ENCODE results near the gene SPRR1B.
"Not testable (repeated sequence)": the region's sequence is repeated elsewhere in the genome, so short reads cannot be mapped to it uniquely, and the experiment has no call there.

The SPRR1B gene

GRCh38 chr1:153035211-153035610, 4.2 kb downstream of the SPRR1B start:
- Histone ChIP-seq H3K27me3 (ENCODE audit: control insufficient read depth, insufficient read depth, low read length) (no peaks in the 10 kb centered on the region), H3K4me3 (ENCODE audit: low read length) (no peak overlapping the region), H3K27ac (ENCODE audit: low read length) (no peak overlapping the region), H3K9me3 (ENCODE audit: control insufficient read depth, insufficient read depth, low read length) (no peaks in the 10 kb centered on the region), H3K4me1 (ENCODE audit: control insufficient read depth, insufficient read depth, low read length) (no peaks in the 10 kb centered on the region), H3K36me3 (ENCODE audit: control insufficient read depth, insufficient read depth, low read length) (no peaks in the 10 kb centered on the region)
- DNase-seq (ENCODE audit: low read depth, low spot score) = no peak
- WGBS (ENCODE audit: insufficient coverage, insufficient read length) = no CpG with 5 or more reads among the region's 1 CpG

DNA sequence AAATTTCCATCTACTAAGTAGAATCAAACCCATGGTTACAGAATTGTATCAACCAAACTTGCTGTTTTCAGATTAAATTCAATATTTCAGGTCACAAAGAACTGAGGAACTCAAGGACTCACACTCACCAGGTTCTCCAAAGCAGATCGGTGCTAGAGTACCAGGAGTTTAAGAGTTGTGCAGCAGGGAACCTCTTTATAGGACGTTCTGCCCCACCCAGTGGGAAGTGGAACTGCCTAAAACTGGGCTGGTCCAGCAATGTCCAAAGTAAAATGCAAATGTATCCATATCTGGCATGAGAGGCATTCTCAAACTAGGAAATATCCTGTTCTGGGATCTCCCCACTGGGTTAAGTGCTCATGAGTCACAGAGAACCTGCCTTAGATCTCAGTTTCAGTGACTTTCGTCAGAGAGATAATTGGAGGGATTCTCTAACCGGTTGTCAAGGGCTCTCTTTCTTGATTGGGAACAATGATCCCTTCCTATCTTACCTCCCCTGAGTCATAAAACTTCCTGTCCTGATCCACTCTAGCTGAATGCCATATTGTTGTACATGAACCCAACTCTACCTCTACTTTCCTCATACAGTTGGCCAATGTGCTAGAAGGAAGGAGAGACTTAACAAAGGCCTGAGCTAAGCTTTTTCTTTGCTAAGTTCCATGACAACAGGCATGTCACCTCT, 10.1 kb downstream of the SPRR1B start, which contains the start of gene SPRR2D:
SPRR2D (minus strand) TSS at position 171 of the 682 bp plus-strand sequence. CDS start 774 bp downstream, outside the sequence.
- no peaks in the 10 kb centered on the region for H3K9me3 ChIP-seq (ENCODE audit: control insufficient read depth, insufficient read depth, low read length)
- H3K4me1 ChIP-seq (ENCODE audit: control insufficient read depth, insufficient read depth, low read length) = no peaks in the 10 kb centered on the region
- H3K36me3 ChIP-seq (ENCODE audit: control insufficient read depth, insufficient read depth, low read length) = no peaks in the 10 kb centered on the region
- H3K27me3 ChIP-seq (ENCODE audit: control insufficient read depth, insufficient read depth, low read length) = no peaks in the 10 kb centered on the region
- H3K27ac ChIP-seq (ENCODE audit: low read length) = no peak within 1 kb of the TSS
- no peak for DNase-seq (ENCODE audit: low read depth, low spot score)
- no peak within 1 kb of the TSS for H3K4me3 ChIP-seq (ENCODE audit: low read length)
- no CpG with 5 or more reads among the region's 4 CpGs for WGBS (ENCODE audit: insufficient coverage, insufficient read length)

DNA sequence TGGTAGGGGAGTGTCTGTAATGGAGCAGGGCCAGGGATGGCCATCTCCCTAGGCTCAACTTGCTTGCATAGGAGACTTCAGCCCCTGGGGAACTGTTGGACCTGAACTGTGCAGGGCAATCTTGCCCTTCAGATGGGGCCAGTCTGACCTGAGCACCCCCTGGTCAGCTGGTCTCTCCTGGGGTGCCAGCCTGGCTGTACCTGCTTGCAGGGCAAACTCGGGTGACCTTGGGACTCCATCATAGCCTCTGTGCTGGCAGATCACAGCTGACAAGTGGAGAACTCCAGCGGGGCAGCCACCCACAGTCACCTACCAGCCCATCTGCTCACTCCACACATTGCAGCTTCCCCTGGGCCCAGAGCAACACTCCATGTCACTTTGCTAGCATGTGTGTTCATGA, 18.2 kb downstream of the SPRR1B start:
- no CpG with 5 or more reads among the region's 2 CpGs for WGBS (ENCODE audit: insufficient coverage, insufficient read length)
- Histone ChIP-seq H3K27ac (ENCODE audit: low read length) (no peak overlapping the region), H3K9me3 (ENCODE audit: control insufficient read depth, insufficient read depth, low read length) (no peaks in the 10 kb centered on the region), H3K27me3 (ENCODE audit: control insufficient read depth, insufficient read depth, low read length) (no peaks in the 10 kb centered on the region), H3K36me3 (ENCODE audit: control insufficient read depth, insufficient read depth, low read length) (no peaks in the 10 kb centered on the region), H3K4me3 (ENCODE audit: low read length) (no peak overlapping the region), H3K4me1 (ENCODE audit: control insufficient read depth, insufficient read depth, low read length) (no peaks in the 10 kb centered on the region)
- no peak for DNase-seq (ENCODE audit: low read depth, low spot score)

DNA sequence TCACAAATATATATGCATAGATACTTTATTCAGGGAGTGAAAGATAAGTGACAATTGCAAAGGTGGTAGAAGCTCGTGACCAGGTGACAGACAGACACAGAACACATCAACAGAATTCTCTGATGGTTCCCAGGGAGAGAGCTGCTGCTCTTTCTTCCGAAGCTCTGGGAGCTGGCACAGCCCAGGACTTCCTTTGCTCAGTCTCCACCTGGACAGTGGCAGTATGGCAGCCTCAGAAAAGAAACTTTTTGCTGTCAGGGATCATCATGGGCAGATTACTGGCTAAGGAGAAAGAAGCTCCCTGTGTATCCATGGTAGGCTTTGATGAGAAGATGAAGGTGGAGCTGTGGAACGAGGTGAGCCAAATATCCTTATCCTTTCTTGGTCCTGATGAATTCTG, 25.1 kb downstream of the SPRR1B start:
- H3K9me3 ChIP-seq (ENCODE audit: control insufficient read depth, insufficient read depth, low read length); H3K4me3 ChIP-seq (ENCODE audit: low read length); H3K27me3 ChIP-seq (ENCODE audit: control insufficient read depth, insufficient read depth, low read length); H3K36me3 ChIP-seq (ENCODE audit: control insufficient read depth, insufficient read depth, low read length); DNase-seq (ENCODE audit: low read depth, low spot score); H3K4me1 ChIP-seq (ENCODE audit: control insufficient read depth, insufficient read depth, low read length); H3K27ac ChIP-seq (ENCODE audit: low read length): not testable (repeated sequence)
- no CpG with 5 or more reads among the region's 3 CpGs for WGBS (ENCODE audit: insufficient coverage, insufficient read length)

DNA sequence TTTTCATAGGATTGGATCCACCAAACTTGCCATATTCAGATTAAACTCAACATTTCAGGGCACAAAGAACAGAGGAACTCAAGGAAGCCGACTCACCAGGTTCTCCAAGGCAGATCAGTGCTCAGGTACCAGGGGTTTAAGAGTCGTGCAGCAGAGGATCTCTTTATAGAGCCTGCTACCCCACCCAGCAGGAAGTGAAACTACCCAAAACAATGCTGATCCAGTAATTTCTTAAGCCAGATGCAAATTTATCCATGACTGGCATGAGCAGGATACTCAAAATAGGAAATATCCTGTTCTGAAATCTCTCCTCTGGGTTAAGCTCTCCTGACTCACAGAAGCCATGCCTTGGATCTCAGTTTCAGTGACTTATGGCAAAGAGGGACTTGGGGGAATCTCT, 26.4 kb downstream of the SPRR1B start, which contains the start of gene SPRR2A:
SPRR2A (minus strand) TSS at position 138 of the 400 bp plus-strand sequence. CDS start 777 bp downstream, outside the sequence.
- Histone ChIP-seq H3K4me3 (ENCODE audit: low read length) (no peak within 1 kb of the TSS), H3K27ac (ENCODE audit: low read length) (no peak within 1 kb of the TSS), H3K27me3 (ENCODE audit: control insufficient read depth, insufficient read depth, low read length) (no peaks in the 10 kb centered on the region), H3K4me1 (ENCODE audit: control insufficient read depth, insufficient read depth, low read length) (no peaks in the 10 kb centered on the region), H3K36me3 (ENCODE audit: control insufficient read depth, insufficient read depth, low read length) (no peaks in the 10 kb centered on the region), H3K9me3 (ENCODE audit: control insufficient read depth, insufficient read depth, low read length) (no peaks in the 10 kb centered on the region)
- no CpG with 5 or more reads among the region's 2 CpGs for WGBS (ENCODE audit: insufficient coverage, insufficient read length)
- DNase-seq (ENCODE audit: low read depth, low spot score) = no peak

GRCh38 chr1:153058154-153058553, 27.2 kb downstream of the SPRR1B start:
- H3K27me3 ChIP-seq (ENCODE audit: control insufficient read depth, insufficient read depth, low read length) = no peaks in the 10 kb centered on the region
- no peak overlapping the region for H3K27ac ChIP-seq (ENCODE audit: low read length)
- H3K4me3 ChIP-seq (ENCODE audit: low read length) = no peak overlapping the region
- no peaks in the 10 kb centered on the region for H3K36me3 ChIP-seq (ENCODE audit: control insufficient read depth, insufficient read depth, low read length)
- WGBS (ENCODE audit: insufficient coverage, insufficient read length) = no CpG with 5 or more reads among the region's 2 CpGs
- H3K9me3 ChIP-seq (ENCODE audit: control insufficient read depth, insufficient read depth, low read length) = no peaks in the 10 kb centered on the region
- DNase-seq (ENCODE audit: low read depth, low spot score) = no peak
- no peaks in the 10 kb centered on the region for H3K4me1 ChIP-seq (ENCODE audit: control insufficient read depth, insufficient read depth, low read length)

DNA sequence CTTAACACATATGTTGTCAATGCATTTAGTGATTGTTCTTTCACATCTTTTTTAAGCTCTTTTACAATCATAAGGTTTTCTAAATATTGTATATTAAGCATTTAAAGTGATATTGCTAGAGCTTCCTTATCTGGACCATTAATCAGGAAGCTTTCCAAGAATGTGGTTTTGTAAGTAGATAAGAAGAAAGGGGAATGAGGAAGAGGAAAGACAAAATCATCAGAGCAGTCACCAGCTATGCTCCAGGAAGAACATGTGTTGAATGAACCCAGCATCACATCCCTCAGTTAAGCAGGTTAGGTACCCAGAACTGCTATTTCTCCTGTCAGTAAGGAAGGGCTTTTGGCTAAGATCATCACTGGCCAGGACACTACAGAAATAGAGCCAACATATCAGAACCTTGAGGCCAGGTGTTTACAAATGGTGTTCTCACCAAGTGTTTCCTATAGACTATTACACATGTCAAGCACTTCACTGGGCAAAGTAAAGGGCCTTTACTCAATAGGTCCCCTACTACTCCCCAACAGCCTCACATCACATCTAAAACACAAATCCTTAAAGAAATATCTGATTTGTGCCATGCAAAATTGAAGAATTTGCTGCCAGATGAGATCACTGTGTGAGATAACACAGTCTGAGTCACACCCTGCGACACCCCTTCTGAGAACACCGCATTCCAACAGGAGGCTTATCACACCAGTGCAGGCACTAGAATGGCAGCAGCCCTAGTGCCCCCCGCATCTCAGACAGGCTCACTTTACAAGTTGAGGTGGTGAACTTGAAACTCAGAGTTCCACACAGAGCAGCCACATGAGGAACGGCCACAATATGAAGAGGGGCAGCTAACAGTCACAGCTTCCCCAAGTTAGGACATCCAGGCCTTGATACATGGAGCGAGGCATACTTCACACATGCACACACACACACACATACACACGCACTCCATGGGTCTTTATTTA, 28.1 kb downstream of the SPRR1B start:
- Histone ChIP-seq H3K9me3 (ENCODE audit: control insufficient read depth, insufficient read depth, low read length) (no peaks in the 10 kb centered on the region), H3K27me3 (ENCODE audit: control insufficient read depth, insufficient read depth, low read length) (no peaks in the 10 kb centered on the region), H3K4me3 (ENCODE audit: low read length) (no peak overlapping the region), H3K36me3 (ENCODE audit: control insufficient read depth, insufficient read depth, low read length) (no peaks in the 10 kb centered on the region), H3K4me1 (ENCODE audit: control insufficient read depth, insufficient read depth, low read length) (no peaks in the 10 kb centered on the region), H3K27ac (ENCODE audit: low read length) (no peak overlapping the region)
- WGBS (ENCODE audit: insufficient coverage, insufficient read length) = no CpG with 5 or more reads among the region's 6 CpGs
- no peak for DNase-seq (ENCODE audit: low read depth, low spot score)

DNA sequence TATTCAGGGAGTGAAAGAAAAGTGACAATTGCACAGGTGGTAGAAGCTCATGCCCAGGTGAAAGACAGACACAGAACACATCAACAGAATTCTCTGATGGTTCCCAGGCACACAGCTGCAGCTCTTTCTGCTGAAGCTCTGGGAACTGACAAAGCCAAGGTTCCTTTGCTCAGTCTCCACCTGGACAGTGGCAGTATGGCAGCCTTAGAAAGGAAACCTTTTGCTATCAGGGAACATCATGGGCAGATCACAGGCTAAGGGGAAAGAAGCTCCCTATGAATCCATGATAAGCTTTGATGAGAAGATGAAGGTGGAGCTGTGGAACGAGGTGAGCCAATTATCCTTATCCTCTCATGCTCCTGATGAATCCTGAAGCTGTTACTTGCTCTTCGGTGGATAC, 39.2 kb downstream of the SPRR1B start:
- H3K36me3 ChIP-seq (ENCODE audit: control insufficient read depth, insufficient read depth, low read length) = no peaks in the 10 kb centered on the region
- no peak overlapping the region for H3K27ac ChIP-seq (ENCODE audit: low read length)
- no peak for DNase-seq (ENCODE audit: low read depth, low spot score)
- no peak overlapping the region for H3K4me3 ChIP-seq (ENCODE audit: low read length)
- H3K9me3 ChIP-seq (ENCODE audit: control insufficient read depth, insufficient read depth, low read length) = no peaks in the 10 kb centered on the region
- no peaks in the 10 kb centered on the region for H3K27me3 ChIP-seq (ENCODE audit: control insufficient read depth, insufficient read depth, low read length)
- no peaks in the 10 kb centered on the region for H3K4me1 ChIP-seq (ENCODE audit: control insufficient read depth, insufficient read depth, low read length)
- WGBS (ENCODE audit: insufficient coverage, insufficient read length) = no CpG with 5 or more reads among the region's 2 CpGs

DNA sequence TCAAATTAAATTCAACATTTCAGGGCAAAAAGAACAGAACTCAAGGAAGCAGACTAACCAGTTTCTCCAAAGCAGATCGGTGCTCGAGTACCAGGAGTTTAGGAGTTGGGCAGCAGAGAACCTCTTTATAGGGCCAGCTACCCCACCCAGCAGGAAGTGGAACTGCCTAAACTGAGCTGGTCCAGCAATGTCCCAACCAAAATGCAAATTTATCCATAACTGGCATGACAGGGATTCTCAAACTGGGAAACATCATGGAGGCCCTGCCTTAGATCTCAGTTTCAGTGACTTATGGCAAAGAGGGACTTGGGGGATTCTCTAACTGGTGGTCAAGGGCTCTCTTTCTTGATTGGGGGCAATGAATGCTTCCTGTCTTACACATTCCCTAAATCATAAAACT, 40.5 kb downstream of the SPRR1B start, which contains the start of gene SPRR2B:
SPRR2B (minus strand) TSS at position 101 of the 400 bp plus-strand sequence. CDS start 772 bp downstream, outside the sequence.
- H3K4me3 ChIP-seq (ENCODE audit: low read length) = no peak within 1 kb of the TSS
- no peaks in the 10 kb centered on the region for H3K36me3 ChIP-seq (ENCODE audit: control insufficient read depth, insufficient read depth, low read length)
- no peaks in the 10 kb centered on the region for H3K4me1 ChIP-seq (ENCODE audit: control insufficient read depth, insufficient read depth, low read length)
- H3K27ac ChIP-seq (ENCODE audit: low read length) = no peak within 1 kb of the TSS
- H3K27me3 ChIP-seq (ENCODE audit: control insufficient read depth, insufficient read depth, low read length) = no peaks in the 10 kb centered on the region
- no peaks in the 10 kb centered on the region for H3K9me3 ChIP-seq (ENCODE audit: control insufficient read depth, insufficient read depth, low read length)
- no peak for DNase-seq (ENCODE audit: low read depth, low spot score)
- no CpG with 5 or more reads among the region's 2 CpGs for WGBS (ENCODE audit: insufficient coverage, insufficient read length)

DNA sequence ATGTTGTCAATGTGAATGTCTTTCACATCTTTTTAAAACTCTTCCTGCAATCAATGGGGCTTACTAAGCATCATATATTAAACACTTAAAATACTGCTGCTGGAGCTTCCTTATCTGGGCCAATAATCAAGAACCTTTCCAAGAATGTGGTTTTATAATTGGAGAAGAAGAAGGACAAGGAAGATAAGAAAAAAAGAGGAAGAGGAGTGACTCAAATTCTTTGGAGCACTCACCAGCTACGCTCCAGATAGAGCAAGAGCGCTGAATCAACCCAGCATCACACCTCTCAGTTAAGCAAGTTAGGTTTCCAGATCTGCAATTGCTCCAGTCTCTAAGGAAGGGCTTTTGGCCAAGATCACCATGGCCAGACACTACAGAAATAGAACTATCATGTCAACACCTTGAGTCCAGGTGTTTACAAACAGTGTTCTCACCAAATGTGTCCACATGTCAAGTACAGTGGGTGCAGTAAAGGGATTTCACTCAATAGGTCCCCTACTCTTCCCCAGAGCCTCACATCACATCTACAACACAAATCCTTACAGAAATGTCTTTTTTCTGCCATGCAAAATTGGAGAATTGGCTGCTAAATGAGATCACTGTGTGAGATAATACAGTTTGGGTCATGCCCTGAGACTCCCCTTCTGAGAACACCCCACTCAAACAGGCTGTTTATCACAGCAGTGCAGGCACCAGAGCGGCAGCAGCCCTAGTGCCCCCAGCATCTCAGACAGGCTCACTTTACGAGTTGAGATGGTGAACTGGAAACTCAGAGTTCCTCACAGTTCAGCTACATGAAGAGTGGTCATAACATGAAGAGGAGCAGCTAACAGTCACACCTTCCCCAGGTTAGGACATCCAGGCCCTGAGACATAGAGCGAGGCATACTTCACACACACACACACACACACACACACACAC, 42.1 kb downstream of the SPRR1B start:
- no peaks in the 10 kb centered on the region for H3K9me3 ChIP-seq (ENCODE audit: control insufficient read depth, insufficient read depth, low read length)
- H3K4me1 ChIP-seq (ENCODE audit: control insufficient read depth, insufficient read depth, low read length) = no peaks in the 10 kb centered on the region
- no peak for DNase-seq (ENCODE audit: low read depth, low spot score)
- no peak overlapping the region for H3K27ac ChIP-seq (ENCODE audit: low read length)
- WGBS (ENCODE audit: insufficient coverage, insufficient read length) = no CpG with 5 or more reads among the region's 5 CpGs
- no peak overlapping the region for H3K4me3 ChIP-seq (ENCODE audit: low read length)
- H3K36me3 ChIP-seq (ENCODE audit: control insufficient read depth, insufficient read depth, low read length) = no peaks in the 10 kb centered on the region
- H3K27me3 ChIP-seq (ENCODE audit: control insufficient read depth, insufficient read depth, low read length) = no peaks in the 10 kb centered on the region

Measured in iPS DF 6.9 (cell line).